Breast epithelium (tissue), 3 donors: Measurements from ENCODE around the gene HDAC4.

ENCODE experiments used
- CTCF ChIP-seq, 3 donors: fragments of 450-650 bp; IDR thresholded peaks; one replicate each; pipeline ENCODE4 v1.5.1; 2016 to 2017; ENCODE audit warnings: antibody characterized with exemption in 3 of 3, mild to moderate bottlenecking in 3 of 3, moderate library complexity in 3 of 3
- POLR2A ChIP-seq: fragments of 450-650 bp; IDR thresholded peaks from one replicate; pipeline ENCODE4 v1.6.1; 2016; ENCODE audit warnings: antibody characterized with exemption, mild to moderate bottlenecking, moderate library complexity
- POLR2AphosphoS5 ChIP-seq, 3 donors: sonication (generic); formaldehyde crosslinking; IDR thresholded peaks; one replicate each; pipeline ENCODE4 v1.6.1; 2017; ENCODE audit warnings: antibody characterized with exemption in 3 of 3

GRCh38 chr2:239201884-239202283 is 198.9 kb downstream of the HDAC4 start:
- TF ChIP-seq CTCF (IDR thresholded peaks at IDR 0.05) (no peak), POLR2AphosphoS5 (IDR thresholded peaks at IDR 0.05) (no peak), POLR2A (no peak)
